Embryonic facial prominence (tissue), 1 donor: ENCODE measurements around the gene YWHAQ.

Source experiments
- DNase-seq: peaks from one replicate; pipeline ENCODE4 v3.0.0-alpha.2; 2016; ENCODE audit errors: extremely low spot score

YWHAQ gene

GRCh38 chr2:9630736-9631552, at the start of gene YWHAQ:
TSS of gene YWHAQ (minus strand) at chr2:9630997. CDS start at chr2:9630452, 545 bp downstream.
- DNase-seq = peak; percentile 96

- no peak for DNase-seq
Measured at GRCh38 chr2:9680082-9680481, 49.3 kb upstream of the YWHAQ start.

GRCh38 chr2:9679218-9679617, 48.4 kb upstream of the YWHAQ start:
- DNase-seq = no peak

GRCh38 chr2:9678544-9678943, 47.7 kb upstream of the YWHAQ start:
- no peak for DNase-seq

- no peak for DNase-seq
Measured at GRCh38 chr2:9675415-9676351, 44.9 kb upstream of the YWHAQ start.

GRCh38 chr2:9674891-9675414, 44.2 kb upstream of the YWHAQ start:
- DNase-seq = no peak

GRCh38 chr2:9673914-9674481, 43.2 kb upstream of the YWHAQ start:
- DNase-seq = no peak

GRCh38 chr2:9668687-9669345, 38.0 kb upstream of the YWHAQ start:
- no peak for DNase-seq

GRCh38 chr2:9667826-9668225, 37.0 kb upstream of the YWHAQ start:
- no peak for DNase-seq

- DNase-seq = no peak
Measured at GRCh38 chr2:9666306-9666705, 35.5 kb upstream of the YWHAQ start.

- DNase-seq = no peak
Measured at GRCh38 chr2:9665898-9666297, 35.1 kb upstream of the YWHAQ start.

- DNase-seq = no peak
Measured at GRCh38 chr2:9664365-9664764, 33.6 kb upstream of the YWHAQ start.

- DNase-seq = no peak
Measured at GRCh38 chr2:9663008-9663879, 32.4 kb upstream of the YWHAQ start.

- DNase-seq = no peak
Measured at GRCh38 chr2:9661261-9661660, 30.5 kb upstream of the YWHAQ start.

GRCh38 chr2:9660781-9661180, 30.0 kb upstream of the YWHAQ start:
- DNase-seq = no peak

- no peak for DNase-seq
Measured at GRCh38 chr2:9660154-9660553, 29.4 kb upstream of the YWHAQ start.

GRCh38 chr2:9658972-9659371, 28.2 kb upstream of the YWHAQ start:
- DNase-seq = no peak

GRCh38 chr2:9657731-9658130, 26.9 kb upstream of the YWHAQ start:
- no peak for DNase-seq

GRCh38 chr2:9657083-9657482, 26.3 kb upstream of the YWHAQ start:
- no peak for DNase-seq

GRCh38 chr2:9656270-9656766, 25.5 kb upstream of the YWHAQ start:
- no peak for DNase-seq
